HG03520 (cell line): ENCODE data around the gene ADGRL3.

Source experiments
- ATAC-seq: cut with Tn5 transposase; IDR thresholded peaks from one replicate; pipeline ENCODE4 v1.9.1; 2021; ENCODE audit warnings: mild to moderate bottlenecking, moderate library complexity; ENCODE audit not compliant: unreplicated experiment

ADGRL3 gene

GRCh38 chr4:61200187-61200915 is at the start of gene ADGRL3:
ADGRL3 (plus strand) TSS chr4:61200326.
- ATAC-seq = no peak

DNA sequence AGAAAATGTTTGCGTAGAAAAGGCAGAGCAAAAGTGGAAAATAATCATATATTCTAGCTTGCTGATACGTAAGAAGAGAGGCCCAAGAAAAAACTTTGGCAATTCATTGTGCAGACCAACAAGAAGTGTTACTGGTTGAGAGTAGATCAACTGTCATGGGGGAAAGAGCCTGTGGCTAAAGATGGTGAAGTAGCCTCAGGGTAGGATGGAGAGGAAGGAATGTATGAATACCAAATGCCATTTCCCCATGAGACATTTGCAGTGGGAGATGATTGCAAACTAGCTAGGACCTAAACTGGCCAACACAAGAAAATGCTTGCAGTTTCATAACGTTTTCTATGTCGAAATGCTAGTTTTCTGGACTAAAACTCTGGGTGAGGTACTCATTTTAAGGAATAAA is 47.7 kb upstream of the ADGRL3 start:
- no peak for ATAC-seq

DNA sequence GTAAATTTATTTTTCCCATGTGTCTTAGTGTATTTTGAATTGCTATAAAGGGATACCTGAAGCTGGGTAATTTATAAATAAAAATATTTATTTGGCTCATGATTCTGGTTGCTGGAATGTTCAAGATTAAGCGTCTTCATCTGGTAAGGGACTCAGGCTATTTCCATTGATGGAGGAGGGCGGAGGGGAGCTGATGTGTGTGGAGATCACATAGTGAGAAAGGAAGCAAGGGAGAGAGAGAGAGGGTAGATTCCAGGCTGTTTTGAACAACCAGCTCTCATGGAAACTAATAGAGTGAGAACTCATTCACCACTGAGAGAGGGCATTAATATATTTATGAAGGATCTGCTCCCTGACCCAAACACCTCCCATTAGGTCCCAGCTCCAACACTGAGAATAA is 39.6 kb upstream of the ADGRL3 start:
- ATAC-seq = no peak

DNA sequence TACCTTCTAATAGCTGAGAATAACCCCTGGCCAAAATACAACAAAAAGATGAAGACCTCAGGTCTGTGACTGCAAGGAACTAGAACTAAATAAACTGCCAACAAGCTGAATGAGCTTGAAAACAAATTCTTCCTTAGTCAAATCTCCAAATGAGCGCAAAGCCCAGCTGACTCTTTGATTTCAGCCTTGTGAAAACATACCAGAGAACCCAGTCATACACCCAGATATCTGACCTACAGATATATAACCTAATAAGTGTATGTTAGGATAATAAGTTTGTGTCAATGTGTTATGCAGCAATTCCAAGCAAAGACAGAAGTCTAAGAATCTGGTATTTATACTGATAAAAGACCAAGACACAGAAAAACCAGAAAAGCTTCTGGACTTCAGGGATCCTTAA is 38.0 kb upstream of the ADGRL3 start:
- ATAC-seq = no peak

DNA sequence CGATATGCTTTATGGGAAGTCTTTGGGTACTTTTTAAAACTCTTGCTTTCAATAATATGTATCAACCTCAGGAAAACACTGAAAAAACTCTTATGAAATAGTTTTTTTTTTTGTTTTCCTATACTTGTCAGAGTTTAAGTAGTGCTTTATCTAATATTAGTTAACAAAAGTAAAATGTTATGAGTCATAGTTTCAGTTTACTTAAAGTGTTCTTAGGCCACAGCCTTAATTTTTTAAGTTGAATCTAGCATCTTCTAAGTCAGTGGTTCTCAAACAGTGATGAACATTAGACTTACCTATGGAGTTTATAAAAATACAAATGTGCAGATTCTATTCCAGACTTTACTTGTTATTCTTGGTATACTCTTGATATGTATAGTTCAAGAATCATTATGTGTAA is 26.3 kb upstream of the ADGRL3 start:
- ATAC-seq = no peak

GRCh38 chr4:61175495-61175894 is 24.6 kb upstream of the ADGRL3 start:
- ATAC-seq = no peak

- no peak for ATAC-seq
Observed at GRCh38 chr4:61177367-61177766, 22.8 kb upstream of the ADGRL3 start.

GRCh38 chr4:61180405-61180804 is 19.7 kb upstream of the ADGRL3 start:
- ATAC-seq = no peak

- ATAC-seq = no peak
Observed at GRCh38 chr4:61182915-61183314, 17.2 kb upstream of the ADGRL3 start.

DNA sequence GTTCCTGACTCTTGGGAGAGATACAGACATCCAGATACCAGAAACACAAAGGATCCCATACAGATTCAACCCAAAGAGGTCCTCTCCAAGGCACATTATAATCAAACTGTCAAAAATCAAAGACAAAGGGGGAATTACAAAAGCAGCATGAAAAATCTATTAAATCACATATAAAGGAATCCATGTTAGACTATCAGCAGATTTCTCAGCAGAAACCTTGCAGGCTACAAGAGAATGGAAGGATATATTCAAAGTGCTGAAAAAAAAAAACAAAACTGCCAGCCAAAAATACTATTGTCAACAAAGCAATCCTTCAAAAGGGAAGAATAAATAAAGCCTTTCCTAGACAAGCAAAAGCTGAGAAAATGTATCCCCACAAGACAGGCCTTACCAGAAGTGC is 14.8 kb upstream of the ADGRL3 start:
- no peak for ATAC-seq

- no peak for ATAC-seq
Observed at GRCh38 chr4:61192392-61192791, 7.7 kb upstream of the ADGRL3 start.

DNA sequence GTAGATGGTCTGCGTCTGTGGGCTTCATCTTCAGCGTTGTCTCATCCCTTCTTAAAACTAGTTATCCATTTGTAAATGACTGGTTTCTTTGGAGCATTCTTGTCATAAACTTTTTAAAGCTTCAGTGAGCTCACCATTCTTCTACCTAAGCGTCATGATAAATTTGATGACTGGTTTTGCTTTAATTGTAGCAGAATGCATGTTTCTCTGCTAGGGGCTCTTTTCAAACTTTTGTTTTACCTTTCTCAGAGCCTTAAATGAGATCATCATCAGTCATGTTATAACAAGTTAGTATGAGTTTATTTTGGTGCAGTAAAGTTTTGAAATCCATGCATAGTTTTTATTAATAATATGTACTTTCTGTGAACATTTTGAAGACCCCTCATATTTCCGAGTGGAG is 6.3 kb upstream of the ADGRL3 start:
- no peak for ATAC-seq

GRCh38 chr4:61194571-61194970 is 5.6 kb upstream of the ADGRL3 start:
- no peak for ATAC-seq

DNA sequence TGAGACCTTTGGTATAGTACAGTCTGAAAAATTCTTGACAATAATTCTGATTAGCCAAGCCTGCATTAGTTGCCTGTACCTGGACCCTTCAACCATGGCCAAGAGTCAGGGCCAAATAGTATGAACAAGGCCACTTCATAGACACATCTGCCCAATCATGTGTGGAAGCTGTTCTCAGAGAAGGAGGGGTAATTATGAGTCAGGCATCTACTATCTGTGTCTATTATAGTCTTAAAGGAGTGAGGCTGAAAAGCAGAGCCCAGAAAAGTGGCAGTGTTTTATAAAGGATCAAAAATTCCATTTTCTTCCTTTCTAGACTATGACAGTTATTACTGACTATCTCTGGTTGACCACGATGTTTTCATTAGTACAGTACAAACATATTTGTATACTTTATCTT is 5.0 kb upstream of the ADGRL3 start:
- ATAC-seq = no peak

- no peak for ATAC-seq
Observed at GRCh38 chr4:61198686-61199085, 1.4 kb upstream of the ADGRL3 start.

DNA sequence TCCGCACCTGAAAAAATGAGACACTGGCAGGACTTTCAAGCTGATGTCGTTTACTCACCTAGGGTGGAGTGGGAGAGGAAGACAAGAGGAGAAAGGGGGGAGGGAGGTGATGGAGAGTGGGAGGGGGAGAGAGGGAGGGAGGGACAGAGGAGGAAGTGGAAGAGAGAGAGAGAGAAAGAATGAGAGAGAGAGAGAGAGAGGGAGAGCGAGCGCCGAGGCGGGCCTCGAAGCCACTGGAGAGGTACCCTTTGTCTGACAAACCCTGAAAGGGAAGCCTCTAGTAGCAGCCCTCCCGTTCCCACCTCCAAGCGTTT is 296 bp upstream of the ADGRL3 start:
- no peak for ATAC-seq

DNA sequence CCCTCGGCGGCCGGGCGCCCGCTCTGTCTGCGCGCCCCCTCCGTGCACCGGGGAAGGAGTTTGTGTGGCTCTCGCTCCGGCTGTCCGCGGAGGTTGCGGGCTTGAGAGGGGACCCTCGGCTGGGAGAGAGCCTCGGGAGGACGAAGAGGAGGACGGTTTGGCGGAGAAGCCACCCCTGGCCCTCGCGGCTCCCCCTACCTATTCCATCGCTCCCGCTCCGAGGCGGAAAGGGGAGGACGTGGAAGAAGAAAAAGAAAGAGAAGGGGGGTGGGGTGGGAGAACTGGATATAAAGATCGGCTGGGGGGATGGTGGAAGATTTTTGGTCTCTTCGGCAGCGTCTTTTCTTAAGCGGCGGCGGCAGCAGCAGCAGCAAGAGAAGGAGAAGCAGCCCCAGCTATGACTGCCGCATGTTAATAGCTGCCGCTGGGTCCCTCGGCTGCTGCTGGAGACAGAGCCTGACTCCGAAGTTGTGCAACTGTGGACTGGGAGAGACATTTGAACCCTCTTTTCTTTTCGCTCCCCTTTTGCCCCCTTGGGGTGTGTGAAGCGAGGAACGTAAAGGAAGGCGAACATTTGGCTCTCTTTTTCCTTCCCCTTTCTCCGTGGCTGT is 895 bp downstream of the ADGRL3 start:
- no peak for ATAC-seq

DNA sequence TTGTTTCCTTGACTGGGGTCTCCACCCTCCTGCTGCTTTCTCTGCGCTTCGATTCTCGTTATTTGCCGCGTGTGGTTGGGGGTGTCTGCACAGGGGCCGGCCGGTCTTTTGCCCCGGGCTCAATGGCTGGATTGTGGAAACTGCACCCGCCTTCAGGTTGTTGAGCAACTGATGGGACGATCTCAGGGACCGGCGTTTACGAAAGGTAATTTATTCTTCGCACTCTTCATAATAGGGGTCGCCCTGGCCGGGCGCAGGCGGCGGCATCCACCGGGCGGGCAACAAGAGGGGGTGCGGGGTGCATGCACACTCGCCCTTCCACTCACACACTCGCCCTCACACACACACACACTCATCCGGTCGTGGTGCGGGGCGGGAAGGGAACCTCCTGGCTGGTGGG is 1.4 kb downstream of the ADGRL3 start:
- ATAC-seq = no peak

- no peak for ATAC-seq
Observed at GRCh38 chr4:61201961-61202637, 2.0 kb downstream of the ADGRL3 start.

DNA sequence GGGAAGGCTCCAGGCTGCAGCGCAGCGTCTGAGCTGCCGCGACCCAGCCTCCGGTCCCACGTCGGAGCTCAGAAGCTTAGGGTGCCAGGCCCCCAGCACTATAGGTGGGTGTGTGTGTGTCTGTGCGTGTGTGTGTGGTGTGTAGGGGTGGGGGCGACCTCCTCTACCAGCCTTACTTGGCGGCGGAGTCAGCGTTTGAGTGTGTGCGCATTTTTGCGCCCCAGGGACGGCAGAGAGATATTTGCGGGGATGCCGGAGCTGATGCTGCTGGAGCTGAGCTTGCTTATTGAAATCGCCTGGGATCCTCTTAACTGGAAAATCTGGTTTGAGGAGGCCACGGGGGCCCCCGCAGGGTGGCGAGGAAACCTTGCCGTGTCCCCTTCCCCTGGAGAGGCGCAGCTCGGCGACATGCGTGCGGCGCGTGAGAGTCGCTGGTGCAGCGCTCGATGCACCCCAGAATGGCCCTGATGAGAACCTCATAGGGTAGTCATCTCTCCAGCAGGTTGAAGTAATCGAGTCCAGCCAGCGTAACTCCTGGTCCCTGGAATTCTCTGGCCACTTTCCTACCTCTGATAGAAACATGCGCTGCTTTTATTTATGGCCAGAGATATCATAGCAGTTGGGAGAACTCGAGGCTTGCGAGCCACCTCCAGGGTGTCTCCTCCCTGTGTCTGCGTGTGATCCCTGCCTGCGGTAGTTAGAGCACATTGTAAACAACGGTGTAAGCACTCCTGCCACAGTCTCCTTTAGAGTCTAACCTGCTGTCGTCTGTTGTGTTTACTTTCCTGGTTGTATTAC is 2.7 kb downstream of the ADGRL3 start:
- no peak for ATAC-seq

- ATAC-seq = no peak
Observed at GRCh38 chr4:61203436-61203790, 3.3 kb downstream of the ADGRL3 start.
